Measurements from ENCODE around the gene FLOT1. TPM values are rescaled to one million over a fixed set of nuclear protein-coding genes. Genes with fewer than 3 reads are reported as not detected.

Gene FLOT1
- polyA plus RNA-seq, 2 of the 4 experiments (the other 2 are of a cell fraction), result 89.7 to 135 TPM

GRCh38 chr6:30678964-30679726 is 63.3 kb downstream of the FLOT1 start (continued):
- TF ChIP-seq EHF (CRISPR knock-in tag; IDR thresholded peaks at IDR 0.05) (no peak), RARB (CRISPR knock-in tag; IDR thresholded peaks at IDR 0.05) (no peak), HMGXB4 (CRISPR knock-in tag; IDR thresholded peaks at IDR 0.05; ENCODE audit: borderline replicate concordance) (no peak), CHD2 (IDR thresholded peaks at IDR 0.05; ENCODE audit: low read length, partially characterized antibody) (no peak), ZNF302 (CRISPR knock-in tag; IDR thresholded peaks at IDR 0.05) (no peak), E2F6 (IDR thresholded peaks at IDR 0.05; ENCODE audit: borderline replicate concordance, low read depth) (no peak), POLR2A (IDR thresholded peaks at IDR 0.05; ENCODE audit: low read length) (no peak), CTCF (IDR thresholded peaks at IDR 0.05) (peak; percentile 85), TP53 (CRISPR knock-in tag; IDR thresholded peaks at IDR 0.05) (no peak), CBX2 (IDR thresholded peaks at IDR 0.05; ENCODE audit: borderline replicate concordance, low read depth) (no peak), FOSL2 (IDR thresholded peaks at IDR 0.05) (no peak), FOSL2 (CRISPR knock-in tag; IDR thresholded peaks at IDR 0.05) (no peak), RAD21 (conservative IDR thresholded peaks at IDR 0.05 in 1 of 2, IDR thresholded peaks at IDR 0.05 in 1 of 2) (peak; percentile 89 to 90), HEYL (CRISPR knock-in tag; IDR thresholded peaks at IDR 0.05) (no peak), ELK1 (IDR thresholded peaks at IDR 0.05; ENCODE audit: low read depth, low read length) (no peak), BHLHE40 (IDR thresholded peaks at IDR 0.05; ENCODE audit: low read depth, low read length) (no peak), EP300 (IDR thresholded peaks at IDR 0.05) (no peak), HOXB13 (CRISPR knock-in tag; IDR thresholded peaks at IDR 0.05; ENCODE audit: low read depth) (no peak), USF2 (IDR thresholded peaks at IDR 0.05) (no peak)

Small RNAs within 50 kb of the gene (small RNA-seq; reads per million reads assigned to genes)
- gene RF00019 (0 reads per million in 6 experiments), gene RN7SL353P (0 reads per million in 6 experiments)

Other genes starting within 250 kb of the FLOT1 start
- 18.5 and 25.6 TPM in 2 replicates for gene GNL1, start 186.2 kb downstream of the FLOT1 start, polyA plus RNA-seq (2011; rRNA removed)
- gene GNL1, start 186.2 kb downstream of the FLOT1 start, polyA plus RNA-seq (2017; fragmentation: RNase III; extraction: RNeasy Plus Mini Kit Qiagen cat#74134 plus additional on column Dnase treatment), result 19.9 to 28.7 TPM (median 27.2 TPM) in 3 replicates
- gene PRR3, start 185.4 kb downstream of the FLOT1 start, polyA plus RNA-seq (2011; rRNA removed), result 24.1 and 29.5 TPM in 2 replicates
- gene PRR3, start 185.4 kb downstream of the FLOT1 start, polyA plus RNA-seq (2017; fragmentation: RNase III; extraction: RNeasy Plus Mini Kit Qiagen cat#74134 plus additional on column Dnase treatment), result 12.8 to 13.8 TPM (median 12.8 TPM) in 3 replicates
- gene ABCF1, start 171.2 kb downstream of the FLOT1 start, polyA plus RNA-seq (2011; rRNA removed), result 30.2 and 31.0 TPM in 2 replicates
- gene ABCF1, start 171.2 kb downstream of the FLOT1 start, polyA plus RNA-seq (2017; fragmentation: RNase III; extraction: RNeasy Plus Mini Kit Qiagen cat#74134 plus additional on column Dnase treatment), result 71.3 to 73.3 TPM (median 72.0 TPM) in 3 replicates
- 33.3 and 37.6 TPM in 2 replicates for gene PPP1R10, start 125.4 kb downstream of the FLOT1 start, polyA plus RNA-seq (2011; rRNA removed)
- gene PPP1R10, start 125.4 kb downstream of the FLOT1 start, polyA plus RNA-seq (2017; fragmentation: RNase III; extraction: RNeasy Plus Mini Kit Qiagen cat#74134 plus additional on column Dnase treatment), result 25.2 to 28.4 TPM (median 26.4 TPM) in 3 replicates
- gene MRPS18B, start 124.8 kb downstream of the FLOT1 start, polyA plus RNA-seq (2011; rRNA removed), result 91.1 and 97.3 TPM in 2 replicates
- gene MRPS18B, start 124.8 kb downstream of the FLOT1 start, polyA plus RNA-seq (2017; fragmentation: RNase III; extraction: RNeasy Plus Mini Kit Qiagen cat#74134 plus additional on column Dnase treatment), result 83.6 to 104 TPM (median 85.3 TPM) in 3 replicates
- 7.4 and 9.3 TPM in 2 replicates for gene ATAT1, start 115.8 kb downstream of the FLOT1 start, polyA plus RNA-seq (2011; rRNA removed)
- gene ATAT1, start 115.8 kb downstream of the FLOT1 start, polyA plus RNA-seq (2017; fragmentation: RNase III; extraction: RNeasy Plus Mini Kit Qiagen cat#74134 plus additional on column Dnase treatment), result 8.6 to 9.3 TPM (median 8.6 TPM) in 3 replicates
- gene C6orf136, start 95.6 kb downstream of the FLOT1 start, polyA plus RNA-seq (2011; rRNA removed), result 7.5 and 9.2 TPM in 2 replicates
- 11.4 to 12.6 TPM (median 11.7 TPM) in 3 replicates for gene C6orf136, start 95.6 kb downstream of the FLOT1 start, polyA plus RNA-seq (2017; fragmentation: RNase III; extraction: RNeasy Plus Mini Kit Qiagen cat#74134 plus additional on column Dnase treatment)
- 31.3 and 31.6 TPM in 2 replicates for gene DHX16, start 69.7 kb downstream of the FLOT1 start, polyA plus RNA-seq (2011; rRNA removed)
- gene DHX16, start 69.7 kb downstream of the FLOT1 start, polyA plus RNA-seq (2017; fragmentation: RNase III; extraction: RNeasy Plus Mini Kit Qiagen cat#74134 plus additional on column Dnase treatment), result 27.7 to 31.6 TPM (median 30.3 TPM) in 3 replicates
- 20.6 and 25.4 TPM in 2 replicates for gene PPP1R18, start 56.0 kb downstream of the FLOT1 start, polyA plus RNA-seq (2011; rRNA removed)
- 16.2 to 17.7 TPM (median 17.1 TPM) in 3 replicates for gene PPP1R18, start 56.0 kb downstream of the FLOT1 start, polyA plus RNA-seq (2017; fragmentation: RNase III; extraction: RNeasy Plus Mini Kit Qiagen cat#74134 plus additional on column Dnase treatment)
- gene NRM, start 51.7 kb downstream of the FLOT1 start, polyA plus RNA-seq (2011; rRNA removed), result 11.3 and 12.4 TPM in 2 replicates
- gene NRM, start 51.7 kb downstream of the FLOT1 start, polyA plus RNA-seq (2017; fragmentation: RNase III; extraction: RNeasy Plus Mini Kit Qiagen cat#74134 plus additional on column Dnase treatment), result 13.0 to 14.5 TPM (median 13.0 TPM) in 3 replicates
- 8.2 and 13.3 TPM in 2 replicates for gene MDC1, start 25.4 kb downstream of the FLOT1 start, polyA plus RNA-seq (2011; rRNA removed)
- gene MDC1, start 25.4 kb downstream of the FLOT1 start, polyA plus RNA-seq (2017; fragmentation: RNase III; extraction: RNeasy Plus Mini Kit Qiagen cat#74134 plus additional on column Dnase treatment), result 14.9 to 21.4 TPM (median 16.5 TPM) in 3 replicates
- 691 and 782 TPM in 2 replicates for gene TUBB, start 22.3 kb downstream of the FLOT1 start, polyA plus RNA-seq (2011; rRNA removed)
- gene TUBB, start 22.3 kb downstream of the FLOT1 start, polyA plus RNA-seq (2017; fragmentation: RNase III; extraction: RNeasy Plus Mini Kit Qiagen cat#74134 plus additional on column Dnase treatment), result 1,022 to 1,121 TPM (median 1,044 TPM) in 3 replicates
- gene IER3, start 1.9 kb upstream of the FLOT1 start, polyA plus RNA-seq (2011; rRNA removed), result 116 and 202 TPM in 2 replicates
- gene IER3, start 1.9 kb upstream of the FLOT1 start, polyA plus RNA-seq (2017; fragmentation: RNase III; extraction: RNeasy Plus Mini Kit Qiagen cat#74134 plus additional on column Dnase treatment), result 89.1 to 108 TPM (median 104 TPM) in 3 replicates
- gene DDR1, start 141.8 kb upstream of the FLOT1 start, polyA plus RNA-seq (2011; rRNA removed), result 19.8 and 25.8 TPM in 2 replicates
- gene DDR1, start 141.8 kb upstream of the FLOT1 start, polyA plus RNA-seq (2017; fragmentation: RNase III; extraction: RNeasy Plus Mini Kit Qiagen cat#74134 plus additional on column Dnase treatment), result 31.9 to 44.2 TPM (median 43.5 TPM) in 3 replicates
- gene GTF2H4, start 165.5 kb upstream of the FLOT1 start, polyA plus RNA-seq (2011; rRNA removed), result 19.7 and 24.8 TPM in 2 replicates
- 24.1 to 28.6 TPM (median 24.9 TPM) in 3 replicates for gene GTF2H4, start 165.5 kb upstream of the FLOT1 start, polyA plus RNA-seq (2017; fragmentation: RNase III; extraction: RNeasy Plus Mini Kit Qiagen cat#74134 plus additional on column Dnase treatment)
- 15.5 and 16.1 TPM in 2 replicates for gene VARS2, start 171.6 kb upstream of the FLOT1 start, polyA plus RNA-seq (2011; rRNA removed)
- gene VARS2, start 171.6 kb upstream of the FLOT1 start, polyA plus RNA-seq (2017; fragmentation: RNase III; extraction: RNeasy Plus Mini Kit Qiagen cat#74134 plus additional on column Dnase treatment), result 12.4 to 15.2 TPM (median 15.0 TPM) in 3 replicates
- not detected in 2 replicates for gene SFTA2, start 189.5 kb upstream of the FLOT1 start, polyA plus RNA-seq (2011; rRNA removed)
- not detected in 3 replicates for gene SFTA2, start 189.5 kb upstream of the FLOT1 start, polyA plus RNA-seq (2017; fragmentation: RNase III; extraction: RNeasy Plus Mini Kit Qiagen cat#74134 plus additional on column Dnase treatment)
- gene MUCL3, start 198.3 kb upstream of the FLOT1 start, polyA plus RNA-seq (2011; rRNA removed), result 0.01 and 0.07 TPM in 2 replicates
- gene MUCL3, start 198.3 kb upstream of the FLOT1 start, polyA plus RNA-seq (2017; fragmentation: RNase III; extraction: RNeasy Plus Mini Kit Qiagen cat#74134 plus additional on column Dnase treatment), result 0.03 to 0.08 TPM (median 0.04 TPM) in 3 replicates
- not detected in 2 replicates for gene MUC21, start 241.0 kb upstream of the FLOT1 start, polyA plus RNA-seq (2011; rRNA removed)
- not detected in 3 replicates for gene MUC21, start 241.0 kb upstream of the FLOT1 start, polyA plus RNA-seq (2017; fragmentation: RNase III; extraction: RNeasy Plus Mini Kit Qiagen cat#74134 plus additional on column Dnase treatment)

All from A549 (cell line).